CD14-positive monocyte (primary cell): Measurements from ENCODE around the gene RRP8. TPM values are rescaled to one million over a fixed set of nuclear protein-coding genes. Genes with fewer than 3 reads are reported as not detected.

Experiments used
- DNase-seq, 3 donors: peaks; one replicate each; pipeline ENCODE4 v3.0.0-alpha.2; 2011 to 2022
- H2AFZ ChIP-seq: 2 replicates; pipeline ENCODE4 v1.6.0; 2012; ENCODE audit warnings: mild to moderate bottlenecking, low read depth, low read length, inconsistent platforms; ENCODE audit not compliant: insufficient read depth, poor library complexity, severe bottlenecking
- H3K27ac ChIP-seq, 2 donors: 1 replicate in 1 of 2; 2 replicates in 1 of 2; pipeline ENCODE4 v1.5.1; 2012 to 2013; ENCODE audit warnings: low read length in 2 of 2, control low read depth in 1 of 2, inconsistent platforms in 1 of 2, low read depth in 1 of 2, mild to moderate bottlenecking in 1 of 2
- H3K27me3 ChIP-seq, 2 donors: one replicate each; pipeline versions ENCODE4 v1.6.0 to v1.6.1; 2011 to 2013; ENCODE audit warnings: low read length in 2 of 2; ENCODE audit not compliant: control insufficient read depth in 2 of 2, insufficient read depth in 2 of 2
- H3K36me3 ChIP-seq, 2 donors: replicated peaks in 1 of 2; 1 replicate in 1 of 2; 2 replicates in 1 of 2; pipeline versions ENCODE4 v1.5.1 to v1.6.1; 2012 to 2013; ENCODE audit warnings: low read length in 2 of 2, control low read depth in 1 of 2, inconsistent platforms in 1 of 2, mild to moderate bottlenecking in 1 of 2; ENCODE audit not compliant: insufficient read depth in 2 of 2, control insufficient read depth in 1 of 2
- H3K4me1 ChIP-seq, 2 donors: 1 replicate in 1 of 2; 2 replicates in 1 of 2; pipeline versions ENCODE4 v1.5.1 to v1.6.1; 2012 to 2013; ENCODE audit warnings: low read length in 2 of 2, control low read depth in 1 of 2, inconsistent platforms in 1 of 2, mild to moderate bottlenecking in 1 of 2, moderate library complexity in 1 of 2; ENCODE audit not compliant: insufficient read depth in 2 of 2, control insufficient read depth in 1 of 2
- H3K4me2 ChIP-seq: replicated peaks from 2 replicates; pipeline ENCODE3; 2012; ENCODE audit warnings: low read length, moderate library complexity, mild to moderate bottlenecking; ENCODE audit not compliant: poor library complexity, severe bottlenecking; ENCODE audit errors: extremely low read depth
- H3K4me3 ChIP-seq, 3 experiments: fragments of 200-600 bp in 1 of 3; sonication (generic) in 1 of 3; replicated peaks in 1 of 3; 1 replicate in 2 of 3; 2 replicates in 1 of 3; pipeline ENCODE4 v1.5.1; 2011 to 2013; ENCODE audit warnings: low read length in 3 of 3, mild to moderate bottlenecking in 3 of 3, control low read depth in 2 of 3, low read depth in 2 of 3, inconsistent platforms in 1 of 3, moderate library complexity in 1 of 3
- H3K79me2 ChIP-seq: 2 replicates; pipeline ENCODE4 v1.6.0; 2012; ENCODE audit warnings: mild to moderate bottlenecking, control low read depth, inconsistent platforms, low read length, moderate library complexity; ENCODE audit not compliant: insufficient read depth
- H3K9ac ChIP-seq: 2 replicates; pipeline ENCODE4 v1.6.0; 2017; ENCODE audit warnings: low read length, mild to moderate bottlenecking; ENCODE audit not compliant: insufficient read depth, poor library complexity, severe bottlenecking
- H3K9me3 ChIP-seq, 2 donors: replicated peaks in 1 of 2; 1 replicate in 1 of 2; 2 replicates in 1 of 2; pipeline versions ENCODE4 v1.5.1 to v1.6.1; 2012 to 2013; ENCODE audit warnings: low read length in 2 of 2, control low read depth in 1 of 2; ENCODE audit not compliant: control insufficient read depth in 1 of 2, insufficient read depth in 1 of 2
- H4K20me1 ChIP-seq: 2 replicates; pipeline ENCODE4 v1.6.0; 2012; ENCODE audit warnings: mild to moderate bottlenecking, low read length, control low read depth, moderate library complexity; ENCODE audit not compliant: insufficient read depth
- H3K27ac Mint-ChIP-seq, 7 donors: one replicate each; pipeline ENCODE4 v1.8.0; 2020; ENCODE audit warnings: mild to moderate bottlenecking in 7 of 7, mixed read lengths in 7 of 7, moderate library complexity in 6 of 7, inconsistent platforms in 2 of 7
- H3K27me3 Mint-ChIP-seq, 3 donors: one replicate each; pipeline ENCODE4 v1.8.0; 2021 to 2022; ENCODE audit warnings: low read depth in 3 of 3, mild to moderate bottlenecking in 3 of 3, mixed read lengths in 3 of 3, moderate library complexity in 3 of 3, inconsistent platforms in 1 of 3
- H3K36me3 Mint-ChIP-seq, 2 donors: one replicate each; pipeline ENCODE4 v1.8.0; 2020; ENCODE audit warnings: mixed read lengths in 2 of 2, inconsistent platforms in 1 of 2, mild to moderate bottlenecking in 1 of 2
- H3K4me1 Mint-ChIP-seq: one replicate; pipeline ENCODE4 v1.8.0; 2020; ENCODE audit warnings: mild to moderate bottlenecking, mixed read lengths
- H3K4me3 Mint-ChIP-seq, 2 donors: one replicate each; pipeline ENCODE4 v1.8.0; 2020; ENCODE audit warnings: mild to moderate bottlenecking in 2 of 2, mixed read lengths in 2 of 2, moderate library complexity in 1 of 2
- H3K9me3 Mint-ChIP-seq, 7 donors: one replicate each; pipeline ENCODE4 v1.8.0; 2020 to 2022; ENCODE audit warnings: mixed read lengths in 7 of 7, mild to moderate bottlenecking in 6 of 7, moderate library complexity in 6 of 7, inconsistent platforms in 2 of 7
- WGBS: methylation state at CpG from one replicate; pipeline ENCODE4 v1.1.5; 2013; ENCODE audit warnings: missing lambda C conversion rate; ENCODE audit not compliant: insufficient coverage; 5-methylcytosine and 5-hydroxymethylcytosine counted together
- intact Hi-C, 2 donors: fragments of 100-400 bp; cut with micrococcal nuclease; formaldehyde crosslinking; loops; one replicate each; pipeline versions ENCODE4 v1.15.0 to v1.15.1; 2023
- polyA plus RNA-seq, 3 donors: library from polyadenylated mRNA; depleted of rRNA in 1 of 3; unstranded in 2 of 3; stranded (reverse) in 1 of 3; fragments of 300-500 nt in 2 of 3; fragments of >200 nt in 1 of 3; fragmentation: Illumina TruSeq in 2 of 3; gene quantifications; 1 replicate in 2 of 3; 2 replicates in 1 of 3; pipeline ENCODE4 v1.2.3, GENCODE V29; 2012 to 2021
- TF ChIP-seq, protein P1 (sequence below): fragments of 200-600 bp; IDR thresholded peaks from one replicate; pipeline ENCODE4 v1.8.0; 2022; ENCODE audit warnings: antibody characterized with exemption, mild to moderate bottlenecking

The RRP8 gene
- polyA plus RNA-seq, 3 donors = 7.2 to 14.1 (median 11.9) TPM

DNA sequence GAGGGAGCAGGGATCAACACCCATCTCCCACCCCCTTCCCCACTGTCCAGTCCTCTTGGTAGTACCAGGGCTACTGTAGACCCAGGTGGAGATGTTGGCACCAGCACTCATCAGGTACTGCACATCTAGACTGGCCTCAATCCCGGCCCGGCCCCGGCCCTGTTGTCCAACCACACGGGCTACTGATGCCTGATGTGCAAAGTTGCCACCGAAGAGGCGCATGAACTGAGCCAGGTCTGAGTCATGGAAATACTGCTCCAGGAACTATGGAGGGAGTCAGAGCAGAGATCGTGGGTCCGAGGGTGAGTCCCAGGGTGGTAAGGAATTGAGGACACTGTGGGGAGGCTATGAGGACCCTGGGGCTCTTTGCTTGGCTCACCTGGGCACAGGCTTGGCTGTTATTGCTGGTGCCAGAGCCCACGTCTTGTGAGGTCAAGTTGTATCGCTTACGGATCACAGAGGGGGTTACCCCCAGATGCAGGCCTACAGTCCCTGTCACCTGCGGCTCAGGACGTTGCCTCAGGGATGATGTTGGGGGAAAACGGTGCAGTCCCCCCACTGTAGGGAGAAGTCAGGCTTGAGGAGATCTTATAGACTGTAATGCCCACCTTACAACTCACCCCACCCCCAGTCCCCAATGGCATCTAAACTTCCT lies 13.3 kb upstream of the RRP8 start:
- H3K27me3 Mint-ChIP-seq = no peaks in the 10 kb centered on the region
- Histone ChIP-seq H3K4me1 (peaks cover 52 to 66% of the 10 kb centered on the region in 2 donors), H3K27me3 (no peaks in the 10 kb centered on the region), H3K4me3 (peak overlapping the region in 1 of 3 experiments; percentile 95), H3K36me3 (peaks cover 35 to 42% of the 10 kb centered on the region in 2 donors), H4K20me1 (peaks cover 19% of the 10 kb centered on the region), H3K9ac (no peak overlapping the region), H3K4me2 (peak overlapping the region; percentile 93), H3K79me2 (peaks cover 45% of the 10 kb centered on the region), H2AFZ (no peak overlapping the region), H3K9me3 (no peaks in the 10 kb centered on the region), H3K27ac (peak overlapping the region; percentile 96 to 99)
- DNase-seq = no peak
- intact Hi-C loops = loop anchor here in 1 of 2 donors (10.0 kb wide), 1 partner anchor 382 kb away; the partner anchor contains the start of genes CNGA4 and FHIP1B
- H3K4me1 Mint-ChIP-seq = peaks cover 18% of the 10 kb centered on the region
- 95% methylated on average over 10 of the region's 14 CpGs for WGBS
- H3K9me3 Mint-ChIP-seq = no peaks in the 10 kb centered on the region
- H3K27ac Mint-ChIP-seq = peak overlapping the region in 1 of 7 donors; percentile 51
- peak overlapping the region in 1 of 2 donors; percentile 43 for H3K4me3 Mint-ChIP-seq
- TF ChIP-seq, protein P1, sequence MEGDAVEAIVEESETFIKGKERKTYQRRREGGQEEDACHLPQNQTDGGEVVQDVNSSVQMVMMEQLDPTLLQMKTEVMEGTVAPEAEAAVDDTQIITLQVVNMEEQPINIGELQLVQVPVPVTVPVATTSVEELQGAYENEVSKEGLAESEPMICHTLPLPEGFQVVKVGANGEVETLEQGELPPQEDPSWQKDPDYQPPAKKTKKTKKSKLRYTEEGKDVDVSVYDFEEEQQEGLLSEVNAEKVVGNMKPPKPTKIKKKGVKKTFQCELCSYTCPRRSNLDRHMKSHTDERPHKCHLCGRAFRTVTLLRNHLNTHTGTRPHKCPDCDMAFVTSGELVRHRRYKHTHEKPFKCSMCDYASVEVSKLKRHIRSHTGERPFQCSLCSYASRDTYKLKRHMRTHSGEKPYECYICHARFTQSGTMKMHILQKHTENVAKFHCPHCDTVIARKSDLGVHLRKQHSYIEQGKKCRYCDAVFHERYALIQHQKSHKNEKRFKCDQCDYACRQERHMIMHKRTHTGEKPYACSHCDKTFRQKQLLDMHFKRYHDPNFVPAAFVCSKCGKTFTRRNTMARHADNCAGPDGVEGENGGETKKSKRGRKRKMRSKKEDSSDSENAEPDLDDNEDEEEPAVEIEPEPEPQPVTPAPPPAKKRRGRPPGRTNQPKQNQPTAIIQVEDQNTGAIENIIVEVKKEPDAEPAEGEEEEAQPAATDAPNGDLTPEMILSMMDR = no peak
- no peaks in the 10 kb centered on the region for H3K36me3 Mint-ChIP-seq

DNA sequence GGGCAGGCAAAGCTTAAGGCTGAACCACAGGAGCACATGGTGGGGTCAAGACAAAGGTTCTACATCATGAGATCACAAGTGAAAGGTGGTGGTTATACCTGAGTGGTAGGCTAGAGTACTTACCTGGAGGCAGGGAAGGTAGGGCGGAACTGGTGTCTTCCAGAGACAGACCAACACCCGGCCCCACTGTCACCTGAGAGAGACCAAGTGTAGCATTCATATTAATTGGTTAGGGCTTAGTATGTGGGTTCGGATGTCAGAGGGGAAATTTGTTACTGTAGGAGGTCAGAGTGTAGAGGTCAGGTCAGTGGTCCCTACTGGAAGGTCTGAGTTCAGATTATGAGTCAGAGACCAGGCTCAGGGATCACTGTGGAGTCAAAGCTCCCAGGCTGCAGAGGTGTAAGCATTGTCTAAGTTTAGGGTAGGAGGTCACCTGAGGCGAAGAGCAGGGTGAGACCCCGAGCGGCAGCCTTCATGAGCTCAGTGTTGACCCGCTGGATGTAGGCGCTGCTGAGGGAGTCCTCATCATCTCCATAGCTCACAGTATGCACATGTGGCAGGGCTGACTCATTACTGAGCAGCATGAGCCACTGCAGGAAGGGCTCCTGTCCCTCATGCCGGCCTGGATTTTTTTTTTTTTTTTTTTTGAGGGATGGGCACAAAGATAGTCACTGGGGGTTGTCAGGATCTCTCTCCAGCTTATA lies 12.6 kb upstream of the RRP8 start:
- H3K4me2 ChIP-seq = no peak overlapping the region
- peaks cover 55 to 69% of the 10 kb centered on the region in 2 donors for H3K4me1 ChIP-seq
- peak in 1 of 3 donors; percentile 38 for DNase-seq
- no peaks in the 10 kb centered on the region for H3K9me3 ChIP-seq
- no peaks in the 10 kb centered on the region for H3K9me3 Mint-ChIP-seq
- H3K79me2 ChIP-seq = peaks cover 51% of the 10 kb centered on the region
- H3K36me3 Mint-ChIP-seq = peaks cover 3 to 4% of the 10 kb centered on the region in 2 donors
- H3K4me3 Mint-ChIP-seq = no peak overlapping the region
- H3K27ac ChIP-seq = peak overlapping the region in 1 of 2 donors; percentile 99
- TF ChIP-seq, protein P1 = no peak
- 98% methylated on average over 8 of the region's 9 CpGs for WGBS
- H3K27ac Mint-ChIP-seq = peak overlapping the region in 4 of 7 donors; percentile 42 to 64 (median 48)
- H3K27me3 ChIP-seq = no peaks in the 10 kb centered on the region
- peaks cover 23% of the 10 kb centered on the region for H3K4me1 Mint-ChIP-seq
- H4K20me1 ChIP-seq = peaks cover 19% of the 10 kb centered on the region
- H3K4me3 ChIP-seq = no peak overlapping the region
- H3K9ac ChIP-seq = no peak overlapping the region
- H3K27me3 Mint-ChIP-seq = no peaks in the 10 kb centered on the region
- H2AFZ ChIP-seq = no peak overlapping the region
- intact Hi-C loops = loop anchor here in 1 of 2 donors (10.0 kb wide), 1 partner anchor 381 kb away; the partner anchor contains the start of genes CNGA4 and FHIP1B
- peaks cover 36 to 45% of the 10 kb centered on the region in 2 donors for H3K36me3 ChIP-seq
